GM19351 (cell line): ENCODE results near the gene OVCH1.
"Not testable (repeated sequence)": the region's sequence is repeated elsewhere in the genome, so short reads cannot be mapped to it uniquely, and the experiment has no call there.

ENCODE experiments used
- ATAC-seq: cut with Tn5 transposase; IDR thresholded peaks from one replicate; pipeline ENCODE4 v1.9.1; 2021; ENCODE audit warnings: mild to moderate bottlenecking, moderate library complexity; ENCODE audit not compliant: unreplicated experiment

The OVCH1 gene

DNA sequence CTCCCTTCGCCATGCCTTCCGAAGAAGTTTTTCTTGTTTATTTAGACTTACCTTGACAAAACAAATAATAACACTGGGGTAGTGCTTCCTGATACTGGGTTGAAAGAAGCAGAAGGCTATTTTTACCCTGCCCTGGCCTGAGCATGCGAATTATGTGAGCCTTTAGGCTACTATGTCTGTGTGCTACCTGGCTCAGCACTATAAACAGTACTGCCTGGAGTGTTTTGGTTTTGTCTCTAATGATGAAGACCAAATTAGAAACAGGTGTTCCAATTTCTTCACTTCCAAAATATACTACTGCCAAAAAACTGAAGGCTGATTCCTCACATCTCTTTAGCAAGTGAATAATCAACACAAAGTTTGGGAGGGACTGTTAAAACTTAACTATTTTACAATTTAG, 7.6 kb upstream of the OVCH1 start:
- no peak for ATAC-seq

DNA sequence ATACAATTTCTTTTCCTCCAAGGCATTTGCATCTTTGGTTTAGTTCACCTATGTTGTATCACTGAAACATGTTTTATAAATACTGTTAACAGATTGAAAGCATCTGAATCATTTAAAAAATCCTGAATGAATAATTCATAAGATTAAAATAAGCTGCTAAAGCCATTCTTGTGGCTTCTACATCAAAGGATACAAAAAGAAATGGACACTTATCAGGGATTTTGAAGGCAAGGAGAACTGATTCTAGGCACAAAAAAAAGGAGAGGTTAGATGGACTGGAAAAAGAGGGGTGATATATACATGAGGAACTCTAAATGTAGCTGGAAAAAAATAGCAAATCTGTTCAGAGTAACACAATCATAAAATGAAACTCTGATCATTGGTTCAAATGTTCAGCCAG, 5.8 kb upstream of the OVCH1 start:
- no peak for ATAC-seq

DNA sequence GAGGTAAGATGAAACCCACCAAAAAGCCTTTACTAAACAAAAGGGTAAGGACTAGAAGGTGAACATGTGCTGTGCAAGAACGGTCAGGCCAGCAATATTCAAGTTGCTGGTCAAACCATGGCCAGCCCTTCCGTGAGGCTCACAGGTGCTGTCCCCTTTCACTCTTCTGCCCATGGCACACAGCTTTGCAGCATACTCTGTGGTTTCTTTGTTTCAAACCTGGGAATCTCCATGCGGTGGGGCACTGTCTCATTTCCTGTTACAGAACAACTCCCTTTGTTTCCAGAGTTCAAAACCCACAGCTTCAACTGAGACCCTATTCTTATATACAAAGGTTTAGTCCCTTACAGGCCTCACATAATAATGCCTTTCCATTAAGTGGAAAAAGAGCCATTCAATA, 1.7 kb upstream of the OVCH1 start:
- ATAC-seq, result no peak

DNA sequence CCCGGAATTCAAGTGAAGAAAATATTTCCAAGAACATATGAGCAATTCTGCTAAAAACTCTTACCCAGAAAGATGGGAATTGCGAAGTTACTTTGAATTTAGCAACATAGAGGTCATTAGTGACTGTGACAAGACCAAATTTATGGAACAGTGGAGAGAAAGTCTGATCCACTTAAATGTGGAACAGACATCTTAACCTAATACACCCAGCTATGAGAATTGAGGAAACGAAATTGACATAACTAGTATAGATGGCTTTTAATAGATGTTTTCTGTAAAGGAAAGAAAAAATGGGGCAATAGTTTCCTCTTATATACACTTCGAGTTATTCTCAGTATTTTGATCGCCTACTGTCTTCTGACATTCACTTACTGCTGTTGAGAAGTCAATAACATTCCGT, 4.6 kb downstream of the OVCH1 start:
- no peak for ATAC-seq

DNA sequence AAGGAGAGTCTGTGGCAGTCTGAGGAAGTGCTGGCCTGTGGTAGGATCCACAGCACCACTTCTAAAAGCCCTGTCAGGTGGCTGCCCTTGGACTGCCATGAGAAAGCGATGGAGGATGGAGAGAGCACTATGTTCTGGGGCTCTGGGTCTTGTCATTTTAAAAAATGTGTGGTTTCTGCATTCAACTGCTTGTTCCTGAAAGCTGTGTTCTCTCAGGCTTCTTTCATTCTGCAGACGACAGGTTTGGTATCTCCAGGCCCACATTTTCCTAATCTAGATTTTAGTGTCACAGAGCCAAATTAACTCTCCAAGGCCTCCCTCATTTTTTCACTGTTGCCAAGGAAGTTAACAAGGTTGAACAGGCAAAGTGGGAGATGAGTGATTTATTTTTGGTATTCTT, 10.5 kb downstream of the OVCH1 start:
- ATAC-seq, result no peak

DNA sequence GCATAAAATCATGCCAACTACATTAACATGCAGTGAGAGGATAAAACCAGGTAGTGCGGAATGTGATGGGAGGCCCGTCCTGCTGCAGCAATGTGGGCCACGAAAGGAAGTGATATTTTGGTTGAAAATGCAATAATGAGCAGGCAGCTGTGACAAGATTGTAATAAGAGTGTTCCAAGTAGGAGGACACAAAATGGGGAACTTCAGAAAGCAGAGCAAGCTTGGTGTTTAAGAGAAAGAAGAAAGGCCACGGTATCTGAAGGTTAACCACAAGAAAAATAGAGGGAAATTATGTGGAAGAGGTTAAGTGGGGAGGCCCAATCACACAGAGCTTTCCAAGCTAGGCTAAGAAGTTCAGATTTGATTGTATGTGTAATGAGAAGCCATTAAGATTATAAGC, 34.3 kb downstream of the OVCH1 start:
- ATAC-seq, result no peak

DNA sequence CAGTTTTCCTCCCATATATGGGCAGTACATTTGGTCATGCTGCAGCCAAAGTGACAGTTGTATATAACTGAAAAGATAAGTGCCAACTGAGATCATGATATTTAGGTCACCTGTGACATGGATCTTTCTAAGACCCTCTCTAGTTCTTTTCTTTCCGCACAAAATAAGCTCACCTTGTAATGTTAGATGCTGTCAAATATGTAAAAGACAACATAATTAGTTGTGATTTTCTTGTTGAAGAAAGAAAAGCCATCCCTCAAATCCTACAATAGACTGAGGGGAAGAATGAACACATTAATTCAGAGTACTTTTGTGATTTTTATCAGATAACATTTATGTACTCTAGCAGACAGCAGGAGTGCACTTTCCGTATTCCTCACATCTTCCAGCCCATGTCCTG, 37.4 kb downstream of the OVCH1 start:
- ATAC-seq, result no peak

DNA sequence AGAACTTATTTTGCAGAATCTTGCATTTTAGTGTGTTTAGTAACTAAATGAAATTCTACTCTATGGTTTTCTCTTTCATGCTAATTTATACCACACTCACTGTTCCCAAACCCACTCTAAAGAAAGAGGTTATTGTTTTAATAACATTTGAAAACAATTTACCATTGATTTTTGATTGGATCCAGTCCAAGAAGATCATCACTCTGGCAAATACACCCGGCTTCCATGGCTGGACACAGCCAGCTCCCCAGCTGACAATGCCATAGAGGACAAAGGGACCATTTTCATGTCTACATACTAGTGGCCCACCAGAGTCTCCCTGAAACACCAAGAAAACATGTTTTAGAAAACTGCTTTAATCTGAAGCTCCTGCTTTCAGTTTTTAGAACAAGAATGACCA, 42.4 kb downstream of the OVCH1 start:
- ATAC-seq, result no peak

DNA sequence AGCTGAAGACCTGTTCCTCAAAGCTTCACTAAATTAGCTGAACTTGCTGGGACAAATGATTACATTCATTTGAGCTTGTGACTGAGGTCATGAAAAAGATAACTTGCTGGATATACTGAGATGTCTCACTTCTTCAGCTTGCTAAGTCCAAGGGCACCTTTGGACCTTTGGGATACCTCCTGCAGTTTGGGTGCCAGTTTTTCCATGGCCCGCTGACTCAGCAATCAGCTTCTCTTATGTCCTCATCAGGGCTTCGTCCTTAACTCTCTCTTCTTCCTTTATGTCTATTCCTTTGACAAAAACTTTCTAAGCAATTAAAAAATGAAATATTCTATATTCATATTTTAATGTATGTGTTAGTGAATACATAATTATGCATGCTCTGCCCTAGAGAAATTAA, 45.6 kb downstream of the OVCH1 start:
- ATAC-seq, result no peak

DNA sequence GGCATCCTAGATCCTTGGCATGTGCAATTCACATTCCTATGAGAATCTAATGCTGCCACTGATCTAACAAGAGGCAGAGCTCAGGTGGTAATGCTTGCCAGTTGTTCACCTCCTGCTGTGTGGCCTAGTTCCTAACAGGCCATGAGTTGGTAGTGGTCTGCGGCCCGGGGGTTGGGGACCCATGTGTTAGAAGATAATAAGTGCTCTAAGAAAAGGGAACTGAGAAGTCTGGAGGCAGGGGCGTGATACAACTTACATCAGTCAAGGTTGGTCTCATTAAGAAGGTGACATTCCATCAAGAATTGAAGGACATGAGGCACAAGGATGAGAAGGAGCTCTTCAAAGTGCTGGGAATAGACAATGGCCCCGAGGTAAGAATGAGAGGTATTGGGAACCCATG, 49.3 kb downstream of the OVCH1 start:
- no peak for ATAC-seq

DNA sequence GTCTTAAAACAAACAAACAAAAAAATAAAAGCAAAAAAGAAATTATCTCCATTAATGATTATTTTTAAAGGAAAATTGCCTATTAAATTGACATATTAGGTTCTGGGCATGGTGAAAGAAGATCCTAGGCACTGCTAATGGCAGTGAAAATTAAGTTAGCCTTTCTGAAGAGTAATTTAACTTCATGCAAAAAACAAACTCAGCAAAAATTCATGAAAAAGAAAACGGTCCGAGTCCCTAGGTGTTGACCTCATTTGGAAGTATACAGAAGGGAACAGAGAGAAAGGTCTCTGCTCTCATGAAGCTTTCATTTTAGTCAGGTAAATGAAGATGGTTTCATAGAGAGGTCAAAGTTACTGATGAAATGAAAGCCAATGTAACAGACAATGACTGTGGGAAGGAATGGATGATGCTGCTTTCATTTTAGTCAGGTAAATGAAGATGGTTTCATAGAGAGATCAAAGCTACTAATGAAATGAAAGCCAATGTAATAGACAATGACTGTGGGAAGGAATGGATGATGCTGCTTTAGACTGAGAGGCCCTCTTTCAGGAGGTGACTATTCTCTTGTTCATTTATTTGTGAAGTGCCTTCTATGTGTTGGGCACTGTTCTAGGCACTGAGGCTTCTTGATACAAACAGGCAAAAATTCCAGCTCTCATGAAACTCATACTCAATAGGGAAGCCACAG, 50.1 kb downstream of the OVCH1 start:
- ATAC-seq, result no peak

DNA sequence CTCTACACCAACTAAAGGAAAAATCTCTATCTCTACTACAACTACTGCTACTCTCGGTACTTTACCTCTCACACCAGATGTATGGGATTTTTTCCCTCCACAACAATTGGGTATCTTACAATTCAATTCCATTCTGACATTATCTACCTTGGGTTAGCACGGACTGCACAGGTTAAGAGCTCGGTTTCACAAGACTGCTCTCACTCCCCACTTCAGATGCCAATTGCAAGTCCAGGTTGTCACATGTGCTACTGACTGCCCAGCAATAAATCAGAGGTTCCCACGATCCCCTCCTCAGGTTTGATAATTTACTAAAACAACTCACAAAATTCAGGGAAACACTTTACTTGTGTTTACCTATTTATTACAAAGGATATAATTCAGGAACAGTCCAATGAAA, 58.0 kb downstream of the OVCH1 start:
- no peak for ATAC-seq

DNA sequence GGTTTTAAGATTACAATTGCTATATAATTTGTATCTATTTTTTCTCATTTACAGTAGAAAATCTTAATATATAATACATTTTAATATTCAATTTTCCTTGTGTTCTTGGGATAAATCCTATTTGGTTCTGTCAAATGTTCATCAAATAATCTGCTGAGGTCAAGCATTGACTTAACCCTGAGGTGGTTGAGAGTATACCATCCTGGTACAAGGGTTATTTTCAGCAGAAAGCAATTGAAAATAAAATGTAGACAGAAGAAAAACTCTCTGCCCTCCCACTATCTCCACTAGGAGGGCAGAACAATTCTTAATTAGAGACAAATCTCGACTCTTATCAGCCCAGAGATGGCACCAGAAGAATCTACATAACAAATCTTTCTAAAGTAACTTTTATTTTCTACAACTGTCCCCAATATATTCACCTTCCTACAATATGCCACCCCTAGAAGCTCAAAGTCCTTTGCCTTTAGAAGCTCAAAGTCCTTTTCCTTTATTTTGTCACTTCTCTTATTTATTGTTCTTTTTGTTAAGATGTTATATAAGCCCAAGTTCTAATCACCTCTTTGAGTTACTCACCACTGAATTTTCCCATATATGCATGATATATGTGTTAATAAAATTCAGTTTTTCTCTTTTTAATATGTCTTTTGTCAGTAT, 58.6 kb downstream of the OVCH1 start:
- no peak for ATAC-seq

DNA sequence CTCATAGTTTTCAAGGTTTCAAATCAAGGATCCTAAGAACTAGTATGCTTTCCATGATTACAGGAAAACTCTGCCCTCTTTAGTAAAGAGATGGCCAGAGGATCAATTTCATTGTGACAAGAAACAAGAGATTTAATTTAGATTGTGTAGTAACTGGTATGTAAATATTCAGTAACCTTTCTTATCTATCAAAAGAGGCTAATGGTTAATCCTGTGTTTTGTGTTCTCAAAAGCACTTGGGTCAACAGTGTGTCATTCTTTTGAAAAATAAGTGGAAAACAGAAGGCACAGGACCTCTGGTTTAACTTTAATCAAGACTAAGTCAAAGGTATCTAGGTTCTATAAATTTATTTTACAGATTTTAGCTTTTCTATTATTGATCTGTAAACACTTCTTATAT, 59.9 kb downstream of the OVCH1 start:
- ATAC-seq, result no peak

DNA sequence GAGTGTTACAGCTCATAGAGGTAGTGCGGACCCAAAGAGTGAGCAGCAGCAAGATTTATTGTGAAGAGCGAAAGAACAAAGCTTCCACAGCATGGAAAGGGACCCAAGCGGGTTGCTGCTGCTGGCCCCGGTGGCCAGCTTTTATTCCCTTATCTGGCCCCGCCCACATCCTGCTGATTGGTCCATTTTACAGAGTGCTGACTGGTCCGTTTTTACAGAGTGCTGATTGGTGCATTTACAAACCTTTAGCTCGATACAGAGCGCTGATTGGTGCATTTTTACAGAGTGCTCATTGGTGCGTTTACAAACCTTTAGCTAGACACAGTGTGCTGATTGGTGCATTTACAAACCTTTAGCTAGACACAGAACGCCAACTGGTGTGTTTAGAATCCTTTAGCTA, 60.7 kb downstream of the OVCH1 start:
- not testable (repeated sequence) for ATAC-seq

DNA sequence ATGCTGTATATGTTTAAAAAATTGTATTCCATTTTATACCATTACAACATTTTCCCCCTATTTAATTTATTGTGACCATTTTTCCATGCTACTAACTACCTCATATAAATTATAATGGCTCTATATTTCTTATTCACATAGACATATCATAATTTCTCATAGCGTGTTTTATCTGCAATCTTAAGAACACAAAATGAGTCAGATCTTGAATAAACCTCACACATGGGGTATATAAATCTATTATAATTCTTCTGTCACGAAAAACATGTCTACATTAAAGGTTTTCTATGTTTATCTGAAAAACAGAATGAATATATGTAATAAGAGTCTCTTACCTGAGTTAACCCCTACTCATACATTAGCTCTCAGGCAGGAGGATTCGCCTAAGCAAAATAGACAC, 66.0 kb downstream of the OVCH1 start:
- no peak for ATAC-seq

DNA sequence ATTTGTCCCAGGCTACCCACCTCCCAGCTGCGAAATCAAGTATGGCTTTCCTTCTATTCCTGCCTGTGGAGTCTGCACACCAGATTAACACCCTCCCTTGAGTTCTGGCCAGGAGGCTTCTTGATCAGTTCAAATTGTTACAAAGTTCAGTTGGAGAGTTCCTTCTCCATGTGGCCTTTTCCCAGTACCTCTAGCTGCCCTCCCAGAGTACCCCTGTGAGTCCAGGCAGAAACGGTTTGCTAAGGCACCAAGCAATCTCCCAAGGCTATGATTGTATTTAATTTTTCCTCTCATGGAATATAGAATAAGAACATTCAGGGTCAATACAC, 66.8 kb downstream of the OVCH1 start:
- no peak for ATAC-seq

DNA sequence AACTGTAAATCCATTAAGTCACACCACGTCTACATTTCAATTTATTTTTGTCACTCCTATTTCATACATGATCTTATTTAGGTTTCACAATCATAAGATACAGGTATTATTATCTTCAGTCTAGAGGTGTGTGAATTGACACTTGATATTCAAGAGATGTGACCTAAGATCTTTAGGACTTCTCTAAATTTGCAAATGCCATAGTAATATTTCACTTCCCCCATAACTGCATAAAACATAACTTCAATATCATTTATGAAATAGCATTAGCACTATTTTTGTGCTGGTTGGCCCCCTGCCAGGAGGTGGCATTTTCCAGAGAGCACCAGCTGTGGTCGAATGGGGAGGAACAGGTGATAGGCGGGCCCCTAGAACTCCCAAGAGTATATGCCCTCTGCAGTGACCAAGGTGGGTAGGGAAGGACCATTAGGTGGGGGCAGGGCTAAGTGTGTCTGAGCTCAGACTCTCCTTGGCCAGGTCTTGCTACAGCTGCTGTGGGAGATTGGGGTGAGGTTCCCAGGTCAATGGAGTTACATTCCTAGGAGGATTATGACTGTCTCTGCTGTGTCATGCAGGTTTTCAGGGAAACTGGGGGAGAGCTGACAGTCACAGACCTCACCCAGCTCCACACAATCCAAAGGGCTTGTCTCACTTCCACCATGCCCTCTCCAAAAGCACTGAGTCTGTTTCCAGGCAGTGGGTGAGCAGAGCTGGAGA, 67.3 kb downstream of the OVCH1 start:
- ATAC-seq, result no peak

DNA sequence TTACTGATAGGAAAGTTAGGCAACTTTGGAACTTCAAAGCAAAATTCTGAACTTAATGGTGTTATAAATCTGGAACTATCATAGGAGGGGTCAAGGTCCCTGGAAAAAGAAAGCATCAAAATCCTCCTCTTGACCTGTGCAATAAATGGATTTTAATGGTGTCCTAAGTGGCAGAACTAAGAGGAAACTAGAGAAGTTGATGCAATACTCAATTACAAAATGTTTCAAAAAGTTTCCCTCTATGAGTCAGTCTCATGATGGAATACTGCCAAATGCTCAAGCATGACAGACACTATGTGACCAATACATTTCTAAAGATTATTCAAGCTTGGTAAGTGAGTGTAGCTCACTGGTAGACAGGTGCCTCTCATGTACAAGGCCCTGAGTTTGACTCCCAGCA, 68.9 kb downstream of the OVCH1 start:
- ATAC-seq, result peak; percentile 62

DNA sequence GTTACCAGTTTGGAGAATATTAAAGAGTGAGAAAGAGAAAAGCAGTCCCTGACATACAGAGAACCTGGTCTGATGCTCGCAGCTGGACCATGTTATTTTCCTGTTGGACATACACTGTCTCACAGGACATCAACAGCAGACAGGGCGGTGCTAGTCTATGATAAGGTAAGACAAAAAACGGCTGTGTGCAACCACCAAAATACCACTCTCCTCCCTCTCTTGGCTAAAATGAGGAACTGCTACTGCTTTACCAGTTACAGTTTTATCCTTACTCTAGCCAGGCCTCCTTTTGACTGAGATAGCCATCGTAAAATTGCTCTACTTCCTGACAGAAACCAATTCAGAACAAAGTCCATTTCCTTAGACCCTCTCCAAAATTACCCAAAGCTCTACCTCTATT, 69.5 kb downstream of the OVCH1 start:
- peak; percentile 98 for ATAC-seq

DNA sequence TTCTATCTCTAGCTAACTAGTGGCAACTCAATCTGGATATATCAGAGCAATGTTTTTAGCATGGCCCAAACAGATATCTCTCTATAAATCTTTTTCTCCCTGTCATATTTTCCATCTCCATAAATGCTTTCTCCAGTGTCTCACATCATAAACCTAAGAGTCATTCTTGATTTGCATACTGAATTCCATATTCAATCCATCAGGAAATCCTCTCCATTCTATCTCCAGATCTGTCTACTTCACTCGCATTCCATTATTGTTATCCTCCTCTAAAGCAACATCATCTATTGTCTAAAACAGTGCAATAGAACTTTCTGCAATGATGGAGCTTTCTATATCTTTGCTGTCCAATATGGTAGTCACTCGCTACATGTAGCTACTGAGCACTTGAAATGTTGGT, 71.0 kb downstream of the OVCH1 start:
- no peak for ATAC-seq

DNA sequence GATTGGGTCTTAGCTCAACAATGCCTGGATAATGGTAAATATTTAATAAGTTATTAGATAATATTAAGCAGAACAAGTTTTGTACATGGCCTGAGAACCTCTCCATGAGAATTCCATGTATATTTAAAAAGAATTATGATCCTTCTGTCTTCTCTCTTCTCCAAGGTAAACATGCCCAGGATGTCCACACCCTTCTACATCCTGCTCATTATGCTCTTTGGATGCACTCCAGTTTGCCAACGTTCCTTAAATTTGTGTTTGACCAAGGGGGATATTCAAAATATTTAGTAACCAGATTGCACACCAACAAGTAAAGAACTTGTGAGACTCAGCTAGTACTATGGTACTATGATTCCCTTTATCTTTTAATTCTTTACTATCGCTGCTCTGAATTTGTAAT, 71.8 kb downstream of the OVCH1 start:
- ATAC-seq, result no peak

DNA sequence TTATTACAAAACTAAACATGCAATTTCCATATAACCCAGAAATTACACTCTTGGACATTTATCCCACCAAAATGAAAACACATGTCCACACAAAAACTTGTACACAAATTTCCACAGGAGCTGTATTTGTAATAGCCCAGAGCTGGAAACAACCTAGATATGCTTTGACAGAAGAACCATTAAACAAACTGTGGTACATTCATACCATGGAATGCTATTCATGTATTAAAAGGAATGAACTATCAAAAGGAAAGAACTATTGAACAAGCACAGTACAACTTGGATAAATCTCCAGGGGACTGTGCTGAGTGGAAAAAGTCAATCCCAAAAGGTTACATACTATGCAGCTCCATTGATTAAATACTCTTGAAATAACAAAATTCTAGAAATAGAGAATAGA, 80.7 kb downstream of the OVCH1 start:
- ATAC-seq, result no peak
